ENCODE results near the gene ANKRD34B. TPM values are rescaled to one million over a fixed set of nuclear protein-coding genes. Genes with fewer than 3 reads are reported as not detected.
A peak's percentile ranks its signal among the peaks of the same experiment; 100 is the strongest.

The ANKRD34B gene
- total RNA-seq, 1 donor from 2014 or later = 1.5 TPM

DNA sequence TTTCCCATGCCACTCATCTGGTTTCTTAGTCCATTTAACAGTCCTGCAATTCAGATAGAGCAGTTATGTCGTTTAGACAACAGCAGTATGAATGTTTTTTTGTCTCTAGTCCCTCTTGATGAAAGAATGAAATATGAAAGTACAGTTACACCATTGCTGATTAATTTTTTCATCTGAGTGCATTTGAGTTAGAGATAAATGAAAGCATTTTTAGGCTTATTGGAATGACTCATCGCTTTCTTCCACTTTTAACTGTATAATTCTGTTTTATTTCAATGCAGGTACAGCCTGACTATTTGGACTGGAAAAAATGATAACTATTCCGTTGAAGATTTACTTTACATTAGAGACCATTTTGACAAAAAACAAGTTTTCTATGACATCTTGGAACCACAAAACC is 28.7 kb downstream of the ANKRD34B start:
- DNase-seq (ENCODE audit: low read depth) = no peak
- H3K36me3 ChIP-seq (ENCODE audit: control insufficient read depth, insufficient read depth, low read length) = no peaks in the 10 kb centered on the region
- TF ChIP-seq, protein P1, sequence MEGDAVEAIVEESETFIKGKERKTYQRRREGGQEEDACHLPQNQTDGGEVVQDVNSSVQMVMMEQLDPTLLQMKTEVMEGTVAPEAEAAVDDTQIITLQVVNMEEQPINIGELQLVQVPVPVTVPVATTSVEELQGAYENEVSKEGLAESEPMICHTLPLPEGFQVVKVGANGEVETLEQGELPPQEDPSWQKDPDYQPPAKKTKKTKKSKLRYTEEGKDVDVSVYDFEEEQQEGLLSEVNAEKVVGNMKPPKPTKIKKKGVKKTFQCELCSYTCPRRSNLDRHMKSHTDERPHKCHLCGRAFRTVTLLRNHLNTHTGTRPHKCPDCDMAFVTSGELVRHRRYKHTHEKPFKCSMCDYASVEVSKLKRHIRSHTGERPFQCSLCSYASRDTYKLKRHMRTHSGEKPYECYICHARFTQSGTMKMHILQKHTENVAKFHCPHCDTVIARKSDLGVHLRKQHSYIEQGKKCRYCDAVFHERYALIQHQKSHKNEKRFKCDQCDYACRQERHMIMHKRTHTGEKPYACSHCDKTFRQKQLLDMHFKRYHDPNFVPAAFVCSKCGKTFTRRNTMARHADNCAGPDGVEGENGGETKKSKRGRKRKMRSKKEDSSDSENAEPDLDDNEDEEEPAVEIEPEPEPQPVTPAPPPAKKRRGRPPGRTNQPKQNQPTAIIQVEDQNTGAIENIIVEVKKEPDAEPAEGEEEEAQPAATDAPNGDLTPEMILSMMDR (IDR thresholded peaks at IDR 0.05; ENCODE audit: insufficient read depth, low read length, poor library complexity, severe bottlenecking) = no peak
- H3K27me3 ChIP-seq (ENCODE audit: control insufficient read depth, insufficient read depth, low read length) = no peaks in the 10 kb centered on the region
- no peak overlapping the region for H3K4me3 ChIP-seq (ENCODE audit: low read depth, low read length)

DNA sequence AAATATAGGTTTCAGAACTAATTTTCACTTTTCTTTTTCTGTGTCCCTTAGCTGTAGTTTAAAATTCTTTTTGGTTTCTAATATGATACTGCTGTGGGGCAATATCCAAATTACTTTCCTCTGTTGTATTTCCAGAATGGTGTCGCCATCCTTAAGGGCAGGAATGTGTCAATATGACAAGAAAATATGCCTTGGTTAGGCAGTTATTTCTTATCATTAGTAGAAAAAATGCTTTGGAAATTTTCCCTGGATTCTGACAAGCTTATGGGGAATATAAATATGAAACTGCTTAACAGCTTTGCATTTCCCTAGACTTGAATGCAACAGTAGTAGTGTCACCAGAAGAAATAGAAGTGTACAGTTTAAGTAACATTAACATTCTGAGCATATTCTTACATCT is 29.4 kb downstream of the ANKRD34B start:
- DNase-seq (ENCODE audit: low read depth) = no peak

GRCh38 chr5:80516826-80517225 is 53.3 kb downstream of the ANKRD34B start:
- Histone ChIP-seq H3K27me3 (ENCODE audit: control insufficient read depth, insufficient read depth, low read length) (no peaks in the 10 kb centered on the region), H3K36me3 (ENCODE audit: control insufficient read depth, insufficient read depth, low read length) (peaks cover 1% of the 10 kb centered on the region), H3K4me3 (ENCODE audit: low read depth, low read length) (no peak overlapping the region)
- DNase-seq (ENCODE audit: low read depth) = peak; percentile 90
- TF ChIP-seq, protein P1 (IDR thresholded peaks at IDR 0.05; ENCODE audit: insufficient read depth, low read length, poor library complexity, severe bottlenecking) = no peak

More for the DNA sequence above, 29.4 kb downstream of the ANKRD34B start:
- Histone ChIP-seq H3K4me3 (ENCODE audit: low read depth, low read length) (no peak overlapping the region), H3K27me3 (ENCODE audit: control insufficient read depth, insufficient read depth, low read length) (no peaks in the 10 kb centered on the region), H3K36me3 (ENCODE audit: control insufficient read depth, insufficient read depth, low read length) (no peaks in the 10 kb centered on the region)
- TF ChIP-seq, protein P1 (IDR thresholded peaks at IDR 0.05; ENCODE audit: insufficient read depth, low read length, poor library complexity, severe bottlenecking) = no peak

- no peak for DNase-seq (ENCODE audit: low read depth)
- Histone ChIP-seq H3K4me3 (ENCODE audit: low read depth, low read length) (no peak overlapping the region), H3K36me3 (ENCODE audit: control insufficient read depth, insufficient read depth, low read length) (peaks cover 1% of the 10 kb centered on the region), H3K27me3 (ENCODE audit: control insufficient read depth, insufficient read depth, low read length) (no peaks in the 10 kb centered on the region)
- TF ChIP-seq, protein P1 (IDR thresholded peaks at IDR 0.05; ENCODE audit: insufficient read depth, low read length, poor library complexity, severe bottlenecking) = no peak
These were observed 60.7 kb downstream of the ANKRD34B start for GRCh38 chr5:80509362-80509761.

GRCh38 chr5:80508844-80509243 is 61.2 kb downstream of the ANKRD34B start:
- Histone ChIP-seq H3K36me3 (ENCODE audit: control insufficient read depth, insufficient read depth, low read length) (peaks cover 1% of the 10 kb centered on the region), H3K4me3 (ENCODE audit: low read depth, low read length) (no peak overlapping the region), H3K27me3 (ENCODE audit: control insufficient read depth, insufficient read depth, low read length) (no peaks in the 10 kb centered on the region)
- TF ChIP-seq, protein P1 (IDR thresholded peaks at IDR 0.05; ENCODE audit: insufficient read depth, low read length, poor library complexity, severe bottlenecking) = no peak
- DNase-seq (ENCODE audit: low read depth) = no peak

GRCh38 chr5:80507663-80508062 is 62.4 kb downstream of the ANKRD34B start:
- Histone ChIP-seq H3K27me3 (ENCODE audit: control insufficient read depth, insufficient read depth, low read length) (no peaks in the 10 kb centered on the region), H3K4me3 (ENCODE audit: low read depth, low read length) (no peak overlapping the region), H3K36me3 (ENCODE audit: control insufficient read depth, insufficient read depth, low read length) (no peaks in the 10 kb centered on the region)
- TF ChIP-seq, protein P1 (IDR thresholded peaks at IDR 0.05; ENCODE audit: insufficient read depth, low read length, poor library complexity, severe bottlenecking) = no peak
- no peak for DNase-seq (ENCODE audit: low read depth)

Measured in kidney epithelial cell (primary cell).